ENCODE data around the gene SSTR5. TPM values are rescaled to one million over a fixed set of nuclear protein-coding genes. Genes with fewer than 3 reads are reported as not detected.

The SSTR5 gene
- total RNA-seq, 1 experiment from 2014 or later = not detected

DNA sequence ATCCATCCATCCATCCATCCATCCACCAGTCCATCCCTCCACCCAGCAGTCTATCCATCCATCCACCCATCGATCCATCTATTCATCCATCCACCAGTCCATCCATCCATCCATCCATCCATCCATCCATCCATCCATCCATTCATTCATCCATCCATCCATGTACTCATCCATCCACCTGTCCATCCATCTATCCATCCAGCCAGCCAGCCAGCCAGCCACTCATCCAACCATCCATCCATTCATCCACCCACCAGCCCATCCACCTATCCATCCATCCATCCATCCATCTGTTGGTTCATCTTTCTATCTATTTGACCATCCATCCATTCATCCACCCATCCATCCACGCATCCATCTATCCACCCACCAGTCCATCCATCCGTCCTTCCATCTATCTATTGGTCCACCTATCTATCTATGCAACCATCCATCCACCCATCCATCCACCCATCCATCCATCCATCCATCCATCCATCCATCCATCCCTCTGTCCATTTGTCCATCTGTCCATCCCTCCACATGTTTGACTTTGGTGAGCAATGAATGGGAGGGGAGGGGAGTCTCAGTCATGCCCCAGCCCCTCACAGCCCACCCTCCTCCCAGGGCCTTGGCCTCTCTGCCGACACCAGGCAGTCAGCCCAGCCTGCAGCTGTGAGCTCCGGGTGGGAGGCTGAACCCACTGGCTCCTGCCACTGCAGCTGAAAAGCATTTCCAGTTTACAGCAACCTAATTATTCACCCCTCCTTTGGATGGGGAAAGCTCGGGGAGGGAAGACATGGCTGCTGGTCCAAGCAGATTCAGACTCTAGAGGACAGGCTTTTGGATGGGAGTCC, 38.1 kb upstream of the SSTR5 start:
- Histone ChIP-seq H4K20me1 (ENCODE audit: insufficient read depth) (no peaks in the 10 kb centered on the region), H3K4me3 (no peak overlapping the region), H3K9me3 (ENCODE audit: insufficient read depth, low read depth) (no peaks in the 10 kb centered on the region), H3K79me2 (ENCODE audit: low read depth) (no peaks in the 10 kb centered on the region), H3F3A (ENCODE audit: insufficient read depth, low read depth) (no peaks in the 10 kb centered on the region), H2AFZ (no peak overlapping the region), H3K27ac (no peak overlapping the region), H3K4me1 (replicated peaks; ENCODE audit: insufficient read depth) (no peaks in the 10 kb centered on the region), H3K27me3 (ENCODE audit: insufficient read depth, low read depth) (peaks cover 70% of the 10 kb centered on the region), H3K9me2 (ENCODE audit: insufficient read depth) (no peaks in the 10 kb centered on the region), H3K36me3 (ENCODE audit: low read depth) (no peaks in the 10 kb centered on the region), H3K4me2 (no peak overlapping the region)
- ChIA-PET CTCF (no interaction called here), POLR2A (ENCODE audit: unreplicated experiment) (no interaction called here)
- intact Hi-C loops (cut with micrococcal nuclease; ENCODE audit: unreplicated experiment) = no loop called here
- BruUV-seq (replicated peaks) = no TSS peak
- TF ChIP-seq EZH2 (IDR thresholded peaks at IDR 0.05; ENCODE audit: low read depth) (no peak), CTCF (conservative IDR thresholded peaks at IDR 0.05) (no peak)
- no peak for DNase-seq

GRCh38 chr16:1035066-1035415, 37.5 kb upstream of the SSTR5 start:
- ChIA-PET CTCF (no interaction called here), POLR2A (ENCODE audit: unreplicated experiment) (no interaction called here)
- H3K9me3 ChIP-seq (ENCODE audit: insufficient read depth, low read depth) = no peaks in the 10 kb centered on the region
- no peak overlapping the region for H3K4me2 ChIP-seq
- H3K4me1 ChIP-seq (replicated peaks; ENCODE audit: insufficient read depth) = no peaks in the 10 kb centered on the region
- peaks cover 70% of the 10 kb centered on the region for H3K27me3 ChIP-seq (ENCODE audit: insufficient read depth, low read depth)
- no peak overlapping the region for H3K27ac ChIP-seq
- no peak overlapping the region for H3K4me3 ChIP-seq
- no peaks in the 10 kb centered on the region for H3K79me2 ChIP-seq (ENCODE audit: low read depth)
- no peaks in the 10 kb centered on the region for H3K36me3 ChIP-seq (ENCODE audit: low read depth)
- no peak overlapping the region for H2AFZ ChIP-seq
- TF ChIP-seq EZH2 (IDR thresholded peaks at IDR 0.05; ENCODE audit: low read depth) (no peak), CTCF (conservative IDR thresholded peaks at IDR 0.05) (no peak)
- intact Hi-C loops (cut with micrococcal nuclease; ENCODE audit: unreplicated experiment) = no loop called here
- no TSS peak for BruUV-seq (replicated peaks)
- no peaks in the 10 kb centered on the region for H4K20me1 ChIP-seq (ENCODE audit: insufficient read depth)
- no peak for DNase-seq
- H3K9me2 ChIP-seq (ENCODE audit: insufficient read depth) = no peaks in the 10 kb centered on the region
- no peaks in the 10 kb centered on the region for H3F3A ChIP-seq (ENCODE audit: insufficient read depth, low read depth)

DNA sequence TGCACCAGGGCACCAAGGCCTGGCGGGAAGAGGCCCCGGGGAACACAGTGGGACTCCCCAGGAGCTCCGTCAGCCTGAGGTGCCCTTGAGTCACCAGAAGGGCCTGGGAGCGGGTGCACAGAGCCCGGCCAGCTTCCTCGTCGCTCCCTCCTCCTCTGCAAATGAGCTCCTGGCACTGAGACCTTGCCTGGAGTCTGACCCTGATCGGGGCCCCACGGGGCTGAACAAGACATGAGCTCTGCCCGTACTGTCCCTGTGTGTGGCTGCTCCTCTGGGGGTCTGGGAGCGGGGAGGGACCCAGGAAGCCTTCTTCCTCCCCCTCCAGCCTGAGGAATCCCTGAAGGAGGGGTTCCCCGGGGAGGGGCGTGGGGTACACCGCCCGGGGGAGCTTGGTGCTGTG, 36.4 kb upstream of the SSTR5 start:
- Histone ChIP-seq H3K9me3 (ENCODE audit: insufficient read depth, low read depth) (no peaks in the 10 kb centered on the region), H3F3A (ENCODE audit: insufficient read depth, low read depth) (no peaks in the 10 kb centered on the region), H3K4me2 (no peak overlapping the region), H3K27me3 (ENCODE audit: insufficient read depth, low read depth) (peaks cover 59% of the 10 kb centered on the region), H2AFZ (no peak overlapping the region), H3K9me2 (ENCODE audit: insufficient read depth) (no peaks in the 10 kb centered on the region), H3K27ac (no peak overlapping the region), H3K36me3 (ENCODE audit: low read depth) (no peaks in the 10 kb centered on the region), H3K79me2 (ENCODE audit: low read depth) (no peaks in the 10 kb centered on the region), H3K4me3 (no peak overlapping the region), H4K20me1 (ENCODE audit: insufficient read depth) (no peaks in the 10 kb centered on the region), H3K4me1 (replicated peaks; ENCODE audit: insufficient read depth) (no peaks in the 10 kb centered on the region)
- DNase-seq = no peak
- intact Hi-C loops (cut with micrococcal nuclease; ENCODE audit: unreplicated experiment) = no loop called here
- ChIA-PET CTCF (no interaction called here), POLR2A (ENCODE audit: unreplicated experiment) (no interaction called here)
- BruUV-seq (replicated peaks) = no TSS peak
- no peak for TF ChIP-seq CTCF (conservative IDR thresholded peaks at IDR 0.05)
